ENCODE data around the gene SBF2. TPM values are rescaled to one million over a fixed set of nuclear protein-coding genes. Genes with fewer than 3 reads are reported as not detected.
"Not testable (repeated sequence)": the region's sequence is repeated elsewhere in the genome, so short reads cannot be mapped to it uniquely, and the experiment has no call there.

Gene SBF2
- total RNA-seq, 1 experiment from 2014 or later: 67.9 TPM

DNA sequence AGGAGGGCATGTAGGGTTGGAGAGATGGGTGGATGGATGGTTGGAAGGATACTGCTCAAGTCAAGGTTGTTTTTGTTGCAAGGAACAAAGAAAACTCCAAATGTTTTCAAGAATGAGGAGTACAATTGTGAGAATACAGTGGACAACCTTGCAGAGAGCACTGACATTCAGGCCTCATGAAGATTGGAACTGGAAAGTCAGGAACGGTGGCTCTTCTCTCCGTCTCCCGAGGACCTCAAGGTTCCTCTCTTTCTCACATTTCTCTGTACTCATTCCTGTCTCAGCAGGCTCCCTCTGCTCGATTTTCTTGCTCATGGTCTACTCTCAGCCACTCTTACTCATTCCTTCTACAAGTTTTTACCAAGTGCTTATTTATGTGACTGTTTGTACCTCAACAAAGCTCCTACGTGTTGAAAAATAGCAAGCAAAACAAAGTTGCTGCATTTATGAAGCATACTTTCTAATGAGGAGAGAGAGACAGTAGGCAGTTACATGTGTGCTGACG, 532.5 kb downstream of the SBF2 start:
- in situ Hi-C loops (cut with HindIII; ENCODE audit: low sequenced_read_pairs): no loop called here
- DNase-seq (ENCODE audit: low spot score): no peak

DNA sequence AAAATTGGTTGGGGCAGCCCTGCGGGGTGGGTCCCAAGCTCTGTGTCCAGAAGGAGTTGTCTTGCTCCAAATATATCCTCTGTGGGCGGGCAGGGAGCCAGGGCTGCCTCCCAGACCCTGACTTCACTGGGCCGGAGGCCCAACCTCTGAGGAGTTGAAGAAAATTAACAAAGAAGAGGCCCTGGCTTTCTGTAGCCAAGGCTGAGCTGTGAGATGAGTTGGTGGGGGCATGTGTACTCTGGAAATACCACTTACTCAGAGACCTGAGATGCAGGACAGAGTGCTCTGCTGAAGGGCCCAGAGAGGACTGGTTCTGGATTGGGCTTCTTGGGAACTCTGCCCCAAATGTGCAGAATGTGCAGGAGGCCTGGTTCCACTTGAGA, 533.8 kb downstream of the SBF2 start:
- peak; percentile 70 for DNase-seq (ENCODE audit: low spot score)
- in situ Hi-C loops (cut with HindIII; ENCODE audit: low sequenced_read_pairs): no loop called here

DNA sequence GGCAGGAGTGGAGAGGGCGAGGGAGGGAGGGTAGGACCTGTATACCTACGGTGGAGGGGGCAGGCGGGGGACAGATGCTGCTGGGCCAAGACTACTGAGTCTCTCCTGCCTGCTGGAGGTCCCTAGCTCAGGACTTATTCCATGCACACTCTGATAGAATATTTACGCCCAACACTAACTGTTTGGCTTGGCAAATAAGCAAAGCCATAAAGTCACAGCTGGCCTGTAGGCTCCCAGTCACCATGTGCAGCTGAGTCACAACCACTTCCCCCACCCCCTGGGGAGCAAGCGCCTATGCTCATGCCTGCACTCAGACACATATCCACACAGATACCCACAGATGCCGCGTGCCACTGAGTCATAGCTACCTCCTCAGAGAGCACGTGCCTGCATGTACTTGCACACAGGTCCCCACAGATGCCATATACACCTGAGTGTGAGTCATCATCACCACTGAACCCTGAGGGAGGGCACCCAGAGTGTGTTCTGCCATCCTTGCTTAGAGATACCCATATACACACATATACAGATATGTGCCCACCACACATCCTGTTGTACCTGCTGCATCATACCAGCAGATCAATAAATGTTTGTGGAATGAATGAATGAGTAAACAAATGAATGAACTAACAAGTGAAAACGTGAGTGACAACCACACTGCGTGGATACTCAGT, 534.4 kb downstream of the SBF2 start:
- in situ Hi-C loops (cut with HindIII; ENCODE audit: low sequenced_read_pairs): no loop called here
- DNase-seq (ENCODE audit: low spot score): peak; percentile 62

DNA sequence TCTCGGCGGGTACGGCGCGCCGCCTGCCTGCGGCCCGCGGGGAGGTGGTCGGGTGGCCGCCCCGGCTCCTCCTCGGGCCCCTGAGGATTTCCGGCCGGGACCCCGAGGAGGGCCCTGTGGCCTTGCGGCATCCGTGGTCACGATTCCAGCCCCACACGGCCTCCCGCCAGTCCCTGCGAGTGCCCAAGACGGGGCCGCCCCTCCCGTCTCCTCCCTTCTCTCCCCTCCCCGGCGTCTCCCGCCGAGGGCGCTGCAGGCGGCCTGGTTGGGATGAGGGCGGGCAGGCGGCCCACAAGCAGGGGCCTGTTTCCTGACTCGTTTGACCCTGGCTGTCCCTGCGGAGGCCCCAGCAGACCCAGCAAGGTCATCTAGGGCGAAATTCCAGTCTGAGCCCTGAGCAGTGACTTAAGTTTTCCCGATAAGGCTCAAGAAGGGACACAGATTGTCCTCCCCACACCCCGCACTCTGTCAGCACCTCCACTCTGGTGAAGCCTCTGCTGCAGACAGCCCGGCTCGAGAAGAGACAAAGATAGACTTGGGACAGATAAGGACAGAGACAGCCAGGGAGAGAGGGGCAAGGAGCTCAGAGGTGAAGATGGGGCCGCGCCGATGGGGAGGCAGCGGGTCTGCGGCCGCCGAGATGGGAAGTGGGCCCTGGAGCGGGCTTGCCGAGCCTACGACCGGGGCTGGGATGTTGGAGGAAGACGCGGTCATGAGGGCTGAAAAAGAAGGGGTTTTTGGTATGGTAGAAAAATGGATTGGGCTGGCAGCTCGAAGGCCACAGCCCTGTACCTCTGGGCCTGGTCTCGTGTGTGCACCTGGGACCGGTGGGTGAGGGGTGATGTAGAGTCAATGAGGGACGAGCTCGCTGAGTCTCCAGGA, 535.1 kb downstream of the SBF2 start:
- DNase-seq (ENCODE audit: low spot score): peak; percentile 56
- in situ Hi-C loops (cut with HindIII; ENCODE audit: low sequenced_read_pairs): no loop called here

DNA sequence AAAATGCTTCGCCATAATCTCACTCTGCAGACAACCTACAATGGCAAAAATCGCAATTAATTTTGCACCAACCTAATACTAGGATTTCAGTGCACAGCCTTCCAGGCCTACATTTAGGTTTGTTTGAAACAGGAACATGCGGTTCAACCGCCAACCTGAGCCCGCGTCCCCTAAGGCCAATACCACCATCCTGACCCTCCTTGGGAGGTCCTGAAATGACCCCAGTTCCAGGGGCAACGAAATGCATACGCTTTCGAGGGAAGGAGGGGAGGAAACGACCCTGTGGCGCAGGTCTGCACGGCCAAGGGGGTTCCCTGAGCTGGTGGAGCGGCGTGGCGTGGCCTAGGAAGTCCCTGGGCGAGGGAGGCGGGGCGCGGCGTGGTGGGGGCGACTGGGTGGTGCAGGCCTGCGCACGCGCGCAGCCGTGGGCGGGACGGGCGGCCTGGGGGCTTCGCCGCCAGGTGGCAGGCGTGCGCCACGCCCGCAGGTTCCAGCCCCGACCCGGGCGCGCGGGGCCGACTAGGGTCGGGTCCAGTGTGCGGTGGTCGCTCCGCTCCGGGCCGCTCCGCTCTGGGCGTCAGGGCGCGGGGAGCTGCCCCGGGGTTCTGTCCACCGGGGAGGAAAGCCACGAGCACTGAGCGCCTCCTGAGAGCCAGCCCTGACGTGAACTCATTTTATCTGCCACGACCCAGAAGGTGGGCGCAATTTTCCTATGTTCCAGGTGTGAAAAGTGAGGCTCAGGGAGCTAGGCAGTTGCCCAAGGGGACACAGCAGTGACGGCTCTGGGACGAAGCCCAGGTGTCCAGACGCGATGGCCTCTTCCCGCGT, 536.0 kb downstream of the SBF2 start:
- in situ Hi-C loops (cut with HindIII; ENCODE audit: low sequenced_read_pairs): no loop called here
- DNase-seq (ENCODE audit: low spot score): peak; percentile 75

DNA sequence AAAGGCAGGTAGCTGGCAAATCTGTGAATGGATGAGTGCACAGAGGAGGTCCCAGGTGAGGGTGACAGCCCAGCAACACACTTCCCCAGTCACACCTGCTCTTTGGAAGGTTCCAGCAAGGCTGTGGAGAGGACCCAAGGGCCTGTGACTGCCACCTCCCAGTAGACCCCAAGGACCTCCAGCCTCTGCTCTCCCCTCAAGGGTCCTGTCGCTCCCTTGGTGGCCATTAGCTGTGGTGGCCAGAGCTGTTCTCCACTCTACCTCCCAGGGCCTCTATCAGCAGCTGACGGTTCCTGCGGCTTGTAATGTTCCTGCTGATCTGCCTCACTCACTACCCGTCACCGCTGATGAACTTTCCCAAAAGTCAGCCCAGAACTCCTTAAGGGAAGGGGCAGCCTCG, 537.1 kb downstream of the SBF2 start:
- in situ Hi-C loops (cut with HindIII; ENCODE audit: low sequenced_read_pairs): no loop called here

DNA sequence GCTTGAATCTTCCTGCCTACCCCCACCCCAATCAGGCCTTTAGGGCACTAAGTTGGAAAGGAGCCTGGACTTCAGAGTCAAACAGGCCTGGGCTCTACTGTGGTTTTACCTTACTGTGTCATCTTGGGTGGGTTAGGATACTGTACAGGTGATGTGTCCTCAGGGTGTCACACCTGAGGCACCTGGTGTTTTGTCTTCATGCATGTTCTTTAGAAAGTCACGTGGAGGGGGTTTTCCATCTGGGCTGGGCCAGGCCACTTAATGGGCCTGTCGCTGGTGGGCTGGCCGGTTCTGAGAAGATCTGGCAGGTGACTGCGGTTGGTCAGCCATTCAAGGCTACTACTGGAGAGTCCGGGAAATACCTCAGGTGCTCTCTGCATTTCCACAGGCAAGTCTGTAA, 537.6 kb downstream of the SBF2 start:
- DNase-seq (ENCODE audit: low spot score): no peak
- in situ Hi-C loops (cut with HindIII; ENCODE audit: low sequenced_read_pairs): no loop called here

More for the DNA sequence above, 537.1 kb downstream of the SBF2 start:
- no peak for DNase-seq (ENCODE audit: low spot score)

DNA sequence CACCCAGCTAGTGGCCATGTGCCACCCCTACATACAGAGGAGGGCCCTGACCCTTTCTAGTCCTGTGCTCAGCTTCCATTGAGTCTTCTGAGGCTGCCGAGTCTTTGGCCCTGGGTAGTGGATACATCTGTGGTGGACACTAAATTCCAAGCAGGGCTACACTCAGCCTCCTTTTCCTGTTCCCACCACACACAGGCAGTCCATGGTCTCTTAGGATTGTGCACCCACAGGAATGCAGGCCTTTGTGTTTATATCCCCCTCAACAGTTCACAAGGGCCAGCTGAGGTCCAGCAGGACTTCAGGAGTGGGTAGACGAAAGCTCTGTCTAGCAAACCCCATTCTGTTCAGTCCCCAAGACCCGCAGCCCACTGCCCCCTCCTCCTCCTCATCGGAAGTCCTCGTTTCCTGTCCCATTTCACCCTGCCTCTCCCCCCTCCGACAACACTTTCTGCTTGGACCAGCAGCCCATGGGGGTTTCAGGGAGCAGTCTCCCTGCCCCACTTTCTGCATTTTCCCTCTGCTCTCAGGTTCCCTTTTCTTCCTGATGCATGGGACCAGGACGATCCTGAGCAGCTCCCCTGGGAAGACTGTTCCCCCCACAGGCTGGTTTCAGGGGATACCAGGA, 538.3 kb downstream of the SBF2 start:
- in situ Hi-C loops (cut with HindIII; ENCODE audit: low sequenced_read_pairs): no loop called here
- DNase-seq (ENCODE audit: low spot score): no peak

DNA sequence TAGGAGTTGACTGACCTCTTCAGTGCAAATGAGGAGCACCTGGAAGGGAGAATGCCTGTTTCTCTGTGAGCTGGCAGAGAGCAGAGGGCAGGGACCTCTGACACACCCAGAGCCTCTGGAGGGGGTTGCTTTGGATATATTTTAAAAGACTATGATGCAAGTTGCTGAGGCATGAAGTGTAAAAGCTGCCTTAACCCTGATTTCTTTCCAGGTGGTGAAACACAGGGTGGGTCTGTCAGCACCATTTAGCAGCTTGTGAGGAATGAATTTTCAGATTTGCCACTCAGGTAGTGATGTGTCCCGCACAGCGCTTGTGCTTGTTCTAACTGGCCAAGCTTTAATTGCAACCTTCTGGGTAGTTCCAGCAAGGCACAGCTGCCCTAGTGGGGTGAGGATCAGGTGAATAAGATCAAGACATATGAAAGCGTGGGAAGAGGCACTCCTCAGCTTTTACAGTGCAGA, 540.0 kb downstream of the SBF2 start:
- no peak for DNase-seq (ENCODE audit: low spot score)
- in situ Hi-C loops (cut with HindIII; ENCODE audit: low sequenced_read_pairs): no loop called here

DNA sequence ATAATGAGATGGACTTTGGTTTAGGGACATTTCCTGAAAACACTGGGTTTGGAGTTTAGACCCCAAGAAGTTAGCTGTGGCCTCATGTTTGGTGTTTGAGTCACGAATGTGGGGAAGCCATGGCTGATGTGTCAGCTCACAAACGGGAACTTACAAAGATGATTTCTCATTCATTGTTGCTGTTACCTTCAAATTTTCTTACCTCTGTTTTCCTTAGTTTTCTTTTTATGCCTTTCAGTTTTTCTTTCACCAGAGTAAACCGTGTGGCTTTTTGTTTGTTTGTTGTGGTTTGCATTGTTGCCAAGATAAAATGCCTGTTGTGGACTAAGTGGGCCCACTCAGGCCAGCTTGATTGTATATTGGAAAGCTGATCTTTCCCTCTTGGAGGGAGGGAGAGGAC, 541.0 kb downstream of the SBF2 start:
- in situ Hi-C loops (cut with HindIII; ENCODE audit: low sequenced_read_pairs): no loop called here
- DNase-seq (ENCODE audit: low spot score): no peak

DNA sequence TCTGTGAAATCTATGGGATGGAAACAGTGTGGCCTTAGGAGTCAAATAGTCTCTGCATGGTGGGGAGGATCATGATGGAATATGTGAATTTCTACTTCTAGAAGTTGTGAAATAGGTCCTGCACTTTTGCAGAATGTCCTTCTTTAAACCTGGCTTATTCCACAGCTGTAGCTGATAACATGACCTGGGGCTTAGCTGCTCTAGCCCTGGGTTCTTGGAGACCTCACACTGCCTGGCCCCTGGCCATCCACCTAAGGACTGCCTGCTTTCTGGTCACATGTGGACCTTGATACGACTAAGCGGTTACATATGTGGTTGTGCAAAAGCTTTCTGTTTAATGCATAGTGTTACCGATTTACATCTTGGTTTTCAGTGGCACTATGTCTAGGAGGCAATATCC, 541.9 kb downstream of the SBF2 start:
- DNase-seq (ENCODE audit: low spot score): no peak
- in situ Hi-C loops (cut with HindIII; ENCODE audit: low sequenced_read_pairs): no loop called here

DNA sequence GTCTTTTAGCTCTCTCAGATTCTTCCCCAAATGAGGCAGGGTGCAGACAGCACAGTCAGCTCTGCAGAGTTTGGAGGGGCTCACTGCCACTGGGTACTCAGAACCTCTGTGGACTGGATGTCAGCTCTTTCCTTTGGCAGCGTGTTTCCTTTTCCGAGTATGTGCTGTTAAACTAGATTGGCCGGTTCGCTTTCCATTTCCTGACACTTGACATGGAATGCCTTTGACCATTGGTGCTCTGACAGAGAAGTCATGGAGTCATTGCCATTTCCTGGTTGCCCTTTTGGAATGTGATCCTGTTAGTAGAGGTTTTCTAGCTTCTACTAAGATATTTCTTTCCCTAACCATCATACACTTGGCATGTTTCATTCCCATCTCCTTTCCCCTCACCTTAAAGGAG, 543.5 kb downstream of the SBF2 start:
- in situ Hi-C loops (cut with HindIII; ENCODE audit: low sequenced_read_pairs): no loop called here
- no peak for DNase-seq (ENCODE audit: low spot score)

DNA sequence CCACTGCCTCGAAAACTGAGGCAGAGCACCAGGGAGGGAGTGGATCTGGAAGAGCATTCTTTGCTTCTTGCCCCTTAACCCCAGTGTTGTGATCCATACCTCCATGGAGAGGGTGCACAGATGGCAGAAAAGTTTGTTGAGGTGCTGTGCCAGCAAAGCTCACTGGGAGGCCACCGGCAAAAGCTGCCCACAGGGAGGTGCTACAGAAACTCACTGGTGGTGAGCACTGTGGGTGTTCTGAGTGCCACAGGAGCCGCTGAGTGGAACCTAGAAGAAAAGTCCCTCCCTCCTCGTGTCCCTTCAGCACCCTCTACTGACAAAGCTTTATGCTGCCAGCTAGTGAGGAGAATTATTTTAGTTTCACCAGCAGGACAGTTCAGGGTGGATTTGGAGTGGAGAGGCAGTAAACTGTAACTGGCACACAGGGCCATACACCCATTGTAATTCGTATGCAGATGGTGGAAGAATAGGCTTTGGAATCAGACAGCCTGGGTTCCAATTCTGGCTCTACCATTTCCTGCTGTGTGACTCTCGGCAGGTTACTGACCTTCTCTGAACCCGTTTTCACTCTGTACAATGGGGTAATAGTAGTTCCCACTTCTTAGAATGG, 545.6 kb downstream of the SBF2 start:
- in situ Hi-C loops (cut with HindIII; ENCODE audit: low sequenced_read_pairs): loop anchor here (10.0 kb wide), 1 partner anchor 74 kb away; no protein-coding TSS in a partner anchor
- peak; percentile 47 for DNase-seq (ENCODE audit: low spot score)

DNA sequence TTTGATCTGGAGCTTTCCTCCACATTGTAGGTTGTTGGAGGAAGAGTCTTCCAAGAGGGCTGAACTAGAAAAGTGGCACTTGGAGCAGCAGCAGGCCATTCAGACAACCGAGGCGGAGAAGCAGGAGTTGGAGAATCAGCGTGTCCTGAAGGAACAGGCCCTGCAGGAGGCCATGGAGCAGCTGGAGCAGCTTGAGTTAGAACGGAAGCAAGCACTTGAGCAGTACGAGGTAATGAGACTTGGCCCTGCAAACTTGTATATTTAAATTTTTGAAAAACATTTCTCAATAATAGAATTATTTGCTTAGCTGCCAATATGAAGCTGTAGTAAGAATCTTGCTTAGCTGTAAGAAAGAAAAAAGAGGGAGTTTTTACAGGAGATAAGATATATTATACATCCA, 546.2 kb downstream of the SBF2 start:
- in situ Hi-C loops (cut with HindIII; ENCODE audit: low sequenced_read_pairs): loop anchor here (10.0 kb wide), 1 partner anchor 73 kb away; no protein-coding TSS in a partner anchor
- DNase-seq (ENCODE audit: low spot score): no peak

DNA sequence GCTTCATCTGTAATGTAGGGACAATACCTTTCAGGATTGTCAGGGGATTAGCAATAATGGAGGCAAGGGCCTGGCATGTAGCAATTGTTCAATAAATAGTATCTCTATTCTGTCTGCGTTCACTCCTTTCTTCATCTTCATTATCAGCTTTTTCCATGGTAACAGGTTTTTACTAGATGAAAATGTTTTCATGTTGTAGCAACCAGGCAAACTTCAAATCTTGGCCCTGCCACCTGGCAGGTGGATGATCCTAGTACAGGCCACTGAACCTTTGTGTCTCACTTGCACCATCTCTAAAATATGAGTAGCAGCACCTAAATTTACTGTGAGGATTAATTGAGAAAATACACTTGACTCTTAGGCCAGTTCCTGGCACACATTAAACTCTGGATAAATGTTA, 546.8 kb downstream of the SBF2 start:
- in situ Hi-C loops (cut with HindIII; ENCODE audit: low sequenced_read_pairs): loop anchor here (10.0 kb wide), 1 partner anchor 72 kb away; no protein-coding TSS in a partner anchor

DNA sequence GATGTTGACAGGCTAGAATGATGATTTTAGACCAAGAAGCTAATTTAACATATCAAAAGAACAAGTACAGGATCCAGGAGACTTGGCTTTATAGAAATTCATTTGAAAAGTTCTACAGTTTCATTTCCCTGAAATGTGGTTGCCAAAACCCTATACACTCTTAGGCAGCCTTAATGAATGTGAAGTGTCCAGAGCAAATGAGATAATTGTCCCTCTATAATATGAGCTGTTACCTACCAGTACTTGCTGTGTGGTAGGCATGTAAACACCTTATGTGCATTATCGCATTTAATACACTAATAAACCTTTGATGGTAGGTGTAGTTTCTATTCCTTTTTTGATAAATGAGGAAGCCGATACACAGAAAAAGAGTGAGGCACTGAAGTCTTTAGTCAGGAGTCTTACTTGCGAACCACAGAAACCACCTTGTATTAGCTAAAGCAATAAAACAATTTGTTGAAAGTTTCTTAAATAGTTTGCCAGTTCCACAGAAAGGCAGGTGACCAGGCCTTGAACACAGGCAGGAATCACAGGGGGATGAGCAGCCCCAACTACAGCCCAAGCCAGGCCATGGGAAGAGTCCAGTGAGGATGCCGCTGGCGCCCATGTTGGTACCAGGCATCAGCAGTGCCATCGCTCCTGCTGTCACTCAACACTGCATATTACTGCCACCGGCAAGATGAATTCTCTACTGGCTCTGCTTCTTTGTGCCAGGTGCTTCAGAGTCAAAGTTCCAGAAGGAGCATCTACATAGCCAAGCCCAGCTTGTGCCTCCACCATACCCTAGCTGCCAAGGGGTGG, 548.4 kb downstream of the SBF2 start:
- no peak for DNase-seq (ENCODE audit: low spot score)
- in situ Hi-C loops (cut with HindIII; ENCODE audit: low sequenced_read_pairs): loop anchor here (10.0 kb wide), 1 partner anchor 71 kb away; no protein-coding TSS in a partner anchor

More for the DNA sequence above, 546.8 kb downstream of the SBF2 start:
- no peak for DNase-seq (ENCODE audit: low spot score)

DNA sequence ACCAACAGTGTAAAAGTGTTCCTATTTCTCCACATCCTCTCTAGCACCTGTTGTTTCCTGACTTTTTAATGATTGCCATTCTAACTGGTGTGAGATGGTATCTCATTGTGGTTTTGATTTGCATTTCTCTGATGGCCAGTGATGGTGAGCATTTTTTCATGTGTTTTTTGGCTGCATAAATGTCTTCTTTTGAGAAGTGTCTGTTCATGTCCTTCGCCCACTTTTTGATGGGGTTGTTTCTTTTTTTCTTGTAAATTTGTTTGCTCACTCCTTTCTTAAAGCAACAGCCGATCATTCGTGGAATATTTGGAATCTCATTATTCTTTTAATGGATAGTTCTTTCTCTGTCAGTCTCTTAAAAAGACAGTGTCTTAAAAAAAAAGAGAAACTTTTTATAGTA, 550.5 kb downstream of the SBF2 start:
- in situ Hi-C loops (cut with HindIII; ENCODE audit: low sequenced_read_pairs): loop anchor here (10.0 kb wide), 1 partner anchor 69 kb away; no protein-coding TSS in a partner anchor
- DNase-seq (ENCODE audit: low spot score): not testable (repeated sequence)
